ENCODE measurements around the gene INO80.

The INO80 gene

GRCh38 chr15:41024885-41025284 lies 91.2 kb downstream of the INO80 start:
- ChIA-PET CTCF (interaction anchor here (1.0 to 11.8 kb wide), 10 partner anchors 10 to 167 kb away, joined by 3 to 215 read pairs (median 5); partner anchors contain the start of gene VPS18), POLR2A (no interaction called here)
- TF ChIP-seq CTCF (IDR thresholded peaks at IDR 0.05; ENCODE audit: control extremely low read depth, extremely low read depth, low read depth, missing control alignments), result no peak
- DNase-seq (ENCODE audit: extremely low spot score), result no peak

- CTCF ChIA-PET, result interaction anchor here (0.9 to 11.8 kb wide), 8 partner anchors 9 to 166 kb away, joined by 3 to 215 read pairs (median 5); no protein-coding TSS in a partner anchor
- no peak for TF ChIP-seq CTCF (IDR thresholded peaks at IDR 0.05; ENCODE audit: control extremely low read depth, extremely low read depth, low read depth, missing control alignments)
- DNase-seq (ENCODE audit: extremely low spot score), result no peak
- POLR2A ChIA-PET, result no interaction called here
Observed at GRCh38 chr15:41024131-41024530, 91.9 kb downstream of the INO80 start.

GRCh38 chr15:41022487-41023090 lies 93.5 kb downstream of the INO80 start:
- CTCF ChIA-PET, result interaction anchor here (0.7 to 11.8 kb wide), 28 partner anchors 8 to 165 kb away, joined by 3 to 215 read pairs (median 4); partner anchors contain the start of genes DLL4 and VPS18
- POLR2A ChIA-PET, result no interaction called here
- peak; percentile 37 for DNase-seq (ENCODE audit: extremely low spot score)
- peak; percentile 65 for TF ChIP-seq CTCF (IDR thresholded peaks at IDR 0.05; ENCODE audit: control extremely low read depth, extremely low read depth, low read depth, missing control alignments)

GRCh38 chr15:41020829-41021228 lies 95.3 kb downstream of the INO80 start:
- ChIA-PET CTCF (interaction anchor here (1.2 to 11.8 kb wide), 12 partner anchors 9 to 164 kb away, joined by 3 to 215 read pairs (median 10); partner anchors contain the start of genes DLL4 and VPS18), POLR2A (interaction anchor here (0.6 kb wide), 1 partner anchor 186 kb away, joined by 3 read pairs; no protein-coding TSS in a partner anchor)
- DNase-seq (ENCODE audit: extremely low spot score), result no peak
- TF ChIP-seq CTCF (IDR thresholded peaks at IDR 0.05; ENCODE audit: control extremely low read depth, extremely low read depth, low read depth, missing control alignments), result no peak

GRCh38 chr15:41020311-41020710 lies 95.8 kb downstream of the INO80 start:
- POLR2A ChIA-PET, result interaction anchor here (0.6 kb wide), 1 partner anchor 185 kb away, joined by 3 read pairs; no protein-coding TSS in a partner anchor
- CTCF ChIA-PET, result interaction anchor here (0.7 to 11.8 kb wide), 8 partner anchors 10 to 162 kb away, joined by 3 to 215 read pairs (median 19); partner anchors contain the start of gene DLL4
- DNase-seq (ENCODE audit: extremely low spot score), result no peak
- no peak for TF ChIP-seq CTCF (IDR thresholded peaks at IDR 0.05; ENCODE audit: control extremely low read depth, extremely low read depth, low read depth, missing control alignments)

- no peak for DNase-seq (ENCODE audit: extremely low spot score)
- TF ChIP-seq CTCF (IDR thresholded peaks at IDR 0.05; ENCODE audit: control extremely low read depth, extremely low read depth, low read depth, missing control alignments), result no peak
- CTCF ChIA-PET, result interaction anchor here (0.8 to 11.8 kb wide), 22 partner anchors 10 to 172 kb away, joined by 3 to 215 read pairs (median 4); partner anchors contain the start of genes DLL4 and INO80
- POLR2A ChIA-PET, result interaction anchor here (1.0 kb wide), 1 partner anchor 90 kb away, joined by 3 read pairs; the partner anchor contains the start of gene DLL4
Observed at GRCh38 chr15:41019174-41019573, 96.9 kb downstream of the INO80 start.

Data from GM10248 (cell line).